Colonic mucosa (tissue), 4 donors: ENCODE data around the gene NCAM1. TPM values are rescaled to one million over a fixed set of nuclear protein-coding genes. Genes with fewer than 3 reads are reported as not detected.

Experiments
- DNase-seq: peaks from one replicate; pipeline ENCODE4 v3.0.0-alpha.2; 2020
- H3K27ac ChIP-seq: fragments of 200-600 bp; one replicate; pipeline ENCODE4 v1.8.0; 2021
- H3K27me3 ChIP-seq: fragments of 200-600 bp; one replicate; pipeline ENCODE4 v1.8.0; 2021
- H3K36me3 ChIP-seq: fragments of 200-600 bp; one replicate; pipeline ENCODE4 v1.8.0; 2021
- H3K4me1 ChIP-seq: fragments of 200-600 bp; one replicate; pipeline ENCODE4 v1.8.0; 2021; ENCODE audit warnings: mild to moderate bottlenecking
- H3K4me3 ChIP-seq: fragments of 200-600 bp; one replicate; pipeline ENCODE4 v1.8.0; 2021
- H3K9ac ChIP-seq, 2 donors: one replicate each; pipeline ENCODE4 v1.7.0; 2013; ENCODE audit warnings: control low read depth in 2 of 2, low read depth in 2 of 2, low read length in 2 of 2
- H3K9me3 ChIP-seq: fragments of 200-600 bp; one replicate; pipeline ENCODE4 v1.8.0; 2021
- CTCF ChIP-seq: fragments of 200-600 bp; IDR thresholded peaks from one replicate; pipeline ENCODE4 v1.8.0; 2022; ENCODE audit warnings: antibody characterized with exemption, mild to moderate bottlenecking
- intact Hi-C: fragments of 100-400 bp; cut with DNase I; formaldehyde crosslinking; loops from one replicate; pipeline ENCODE4 v1.14.1; 2022
- total RNA-seq, 2 donors: library from RNA; stranded (reverse); fragmentation: NEBNext Ultra II Directional in 1 of 2; extraction: Animal tissue kit (Norgen Biotek cat#: 25700) in 1 of 2; gene quantifications; one replicate each; pipeline ENCODE4 v1.2.1, GENCODE V29; 2021
- donor health status: healthy.
- donor health status: DM: no; HTN: no; CAD: no.
- donor health status: DM: no; HTN: no; CAD: no.

NCAM1 gene
- total RNA-seq, 2 donors from 2014 or later: 2.3 to 10.7 TPM

- no peak for TF ChIP-seq CTCF
- no peaks in the 10 kb centered on the region for H3K27me3 ChIP-seq
- H3K27ac ChIP-seq: no peak overlapping the region
- DNase-seq: no peak
- H3K9me3 ChIP-seq: no peaks in the 10 kb centered on the region
- H3K4me3 ChIP-seq: no peak overlapping the region
- H3K36me3 ChIP-seq: no peaks in the 10 kb centered on the region
- intact Hi-C loops: no loop called here
- no peak overlapping the region for H3K9ac ChIP-seq
- H3K4me1 ChIP-seq: no peaks in the 10 kb centered on the region
These were observed 261.0 kb downstream of the NCAM1 start for GRCh38 chr11:113222241-113222640.

- DNase-seq: no peak
- no peak overlapping the region for H3K9ac ChIP-seq
- no peak for TF ChIP-seq CTCF
- H3K9me3 ChIP-seq: no peaks in the 10 kb centered on the region
- H3K4me1 ChIP-seq: no peaks in the 10 kb centered on the region
- intact Hi-C loops: no loop called here
- no peak overlapping the region for H3K27ac ChIP-seq
- no peaks in the 10 kb centered on the region for H3K27me3 ChIP-seq
- no peaks in the 10 kb centered on the region for H3K36me3 ChIP-seq
- no peak overlapping the region for H3K4me3 ChIP-seq
These were observed 273.7 kb downstream of the NCAM1 start for GRCh38 chr11:113234888-113235287.

- no peaks in the 10 kb centered on the region for H3K36me3 ChIP-seq
- DNase-seq: no peak
- H3K9me3 ChIP-seq: no peaks in the 10 kb centered on the region
- no peak overlapping the region for H3K9ac ChIP-seq
- H3K4me1 ChIP-seq: no peaks in the 10 kb centered on the region
- H3K27ac ChIP-seq: no peak overlapping the region
- no peaks in the 10 kb centered on the region for H3K27me3 ChIP-seq
- H3K4me3 ChIP-seq: no peak overlapping the region
- intact Hi-C loops: no loop called here
- TF ChIP-seq CTCF: no peak
These were observed 276.0 kb downstream of the NCAM1 start for GRCh38 chr11:113237261-113237660.

- H3K36me3 ChIP-seq: no peaks in the 10 kb centered on the region
- no peak overlapping the region for H3K9ac ChIP-seq
- intact Hi-C loops: no loop called here
- no peak for DNase-seq
- H3K27me3 ChIP-seq: no peaks in the 10 kb centered on the region
- H3K9me3 ChIP-seq: no peaks in the 10 kb centered on the region
- no peaks in the 10 kb centered on the region for H3K4me1 ChIP-seq
- H3K27ac ChIP-seq: no peak overlapping the region
- no peak overlapping the region for H3K4me3 ChIP-seq
- TF ChIP-seq CTCF: no peak
These were observed 277.5 kb downstream of the NCAM1 start for GRCh38 chr11:113238721-113239120.

GRCh38 chr11:113240389-113240788 is 279.2 kb downstream of the NCAM1 start:
- H3K27ac ChIP-seq: no peak overlapping the region
- H3K4me3 ChIP-seq: no peak overlapping the region
- H3K36me3 ChIP-seq: no peaks in the 10 kb centered on the region
- H3K9ac ChIP-seq: no peak overlapping the region
- no peak for TF ChIP-seq CTCF
- H3K27me3 ChIP-seq: no peaks in the 10 kb centered on the region
- intact Hi-C loops: no loop called here
- no peak for DNase-seq
- no peaks in the 10 kb centered on the region for H3K4me1 ChIP-seq
- no peaks in the 10 kb centered on the region for H3K9me3 ChIP-seq
